Middle frontal gyrus (tissue), 1 donor: ENCODE results near the gene DCDC2B.
A peak's percentile ranks its signal among the peaks of the same experiment; 100 is the strongest.

Experiments used
- DNase-seq: peaks from one replicate; pipeline ENCODE4 v3.0.0-alpha.2; 2015; ENCODE audit warnings: low spot score; ENCODE audit errors: extremely low spot score

Gene DCDC2B

DNA sequence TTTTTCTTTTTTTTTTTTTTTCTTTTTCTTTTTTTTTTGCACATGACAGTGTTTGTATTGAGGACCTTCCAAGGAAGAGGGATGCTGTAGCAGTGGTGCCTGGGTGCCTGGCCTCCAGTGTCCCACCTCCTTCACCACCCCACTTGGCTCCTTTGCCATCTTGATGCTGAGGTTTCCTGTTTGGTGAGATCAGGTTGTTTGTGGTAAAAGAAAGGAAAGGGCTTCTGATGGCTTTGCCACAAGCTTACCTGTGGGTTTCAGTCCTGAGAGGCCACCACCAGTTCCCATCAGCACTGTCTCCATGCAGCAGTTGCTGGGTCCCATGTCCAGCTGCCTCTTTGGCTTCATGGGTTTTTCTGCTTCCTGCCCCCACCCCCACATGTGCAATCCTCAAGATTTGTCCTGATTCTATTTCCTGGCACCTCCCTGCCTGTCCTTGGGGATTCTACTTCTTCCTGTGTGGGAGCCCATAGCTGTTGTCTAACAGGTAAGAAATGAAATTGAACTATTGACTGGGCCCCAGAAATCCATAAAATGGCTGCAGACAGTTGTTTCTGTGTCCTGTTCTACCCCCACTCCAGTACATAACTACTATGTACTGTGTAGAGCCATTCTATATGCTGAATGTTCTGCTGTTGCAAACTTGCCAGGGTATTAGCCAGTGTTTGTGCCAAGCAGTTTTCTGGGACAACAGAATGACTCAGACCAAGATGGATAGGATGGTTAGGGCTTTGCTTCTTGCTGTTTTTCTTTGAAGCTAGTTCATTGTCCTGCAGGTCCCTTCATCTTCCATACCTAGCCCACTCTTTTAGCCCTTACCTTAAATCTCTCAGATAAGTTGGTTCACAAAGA, 12.7 kb upstream of the DCDC2B start:
- DNase-seq = no peak

DNA sequence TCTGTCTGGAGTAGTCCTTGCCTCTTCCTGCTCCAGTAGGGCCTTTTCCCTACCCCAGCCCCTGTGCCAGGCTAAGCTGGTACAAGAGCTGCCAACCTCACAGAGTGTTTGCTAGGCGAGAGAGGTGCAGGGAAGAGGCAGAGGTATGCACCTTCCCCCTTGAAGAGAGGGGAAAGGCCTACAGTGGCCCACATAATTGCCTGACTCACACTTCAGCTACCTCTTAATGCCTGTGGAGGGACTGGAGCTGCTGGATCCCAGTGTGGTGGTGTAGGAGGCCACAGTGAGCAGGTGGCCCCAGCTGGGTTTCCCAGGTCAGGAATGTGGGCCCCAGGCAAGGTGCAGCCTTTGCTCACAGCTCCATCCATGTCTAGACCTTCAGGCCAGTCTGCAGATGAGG, 11.8 kb upstream of the DCDC2B start:
- DNase-seq = no peak

GRCh38 chr1:32197837-32198236, 11.1 kb upstream of the DCDC2B start:
- DNase-seq = no peak

DNA sequence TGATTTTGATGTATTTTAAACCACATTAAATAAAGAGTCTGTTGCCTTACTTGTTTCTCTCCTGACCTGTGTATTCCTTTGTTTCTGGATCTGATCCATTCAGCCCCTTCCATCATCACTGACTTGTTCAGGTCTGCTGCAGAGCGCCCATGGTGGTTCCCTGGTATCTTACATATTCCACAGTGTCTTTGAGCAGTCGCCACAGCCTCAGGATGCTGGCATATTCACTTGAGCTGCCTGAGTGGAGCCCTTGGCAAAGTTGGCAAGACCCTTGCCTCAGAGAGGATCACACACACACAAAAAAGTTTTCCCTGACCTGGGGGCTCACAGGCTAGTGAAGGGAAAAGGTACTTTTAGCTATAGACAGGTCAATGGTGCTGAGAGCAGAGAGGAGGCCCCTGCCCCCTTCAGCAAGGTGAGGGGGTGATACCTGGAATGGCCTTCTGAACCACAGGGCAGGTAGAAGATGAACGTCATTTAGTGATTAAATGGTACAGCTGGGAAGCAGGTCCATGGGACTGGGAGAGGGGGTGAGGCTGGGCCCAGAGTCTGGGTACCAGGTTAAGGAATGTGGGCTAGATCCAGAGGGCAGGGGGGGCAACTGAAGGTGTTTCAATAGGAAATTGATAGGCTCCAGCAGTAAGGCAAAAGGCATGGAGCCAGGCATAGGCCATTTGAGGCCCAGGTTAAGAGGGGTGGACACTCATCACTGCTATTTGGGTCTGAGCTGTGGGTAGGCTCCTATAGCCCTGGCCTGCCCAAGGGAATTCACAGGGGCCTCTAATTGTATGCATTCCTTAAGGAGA, 10.4 kb upstream of the DCDC2B start:
- DNase-seq = no peak

- no peak for DNase-seq
Measured at GRCh38 chr1:32199043-32199716, 9.7 kb upstream of the DCDC2B start.

GRCh38 chr1:32199717-32200072, 9.2 kb upstream of the DCDC2B start:
- DNase-seq = no peak

GRCh38 chr1:32200226-32201010, 8.5 kb upstream of the DCDC2B start, which contains the start of gene CCDC28B:
Gene CCDC28B, plus strand, starts transcription at chr1:32200595. Its CDS starts 1,341 bp downstream, at chr1:32201936.
- no peak for DNase-seq

DNA sequence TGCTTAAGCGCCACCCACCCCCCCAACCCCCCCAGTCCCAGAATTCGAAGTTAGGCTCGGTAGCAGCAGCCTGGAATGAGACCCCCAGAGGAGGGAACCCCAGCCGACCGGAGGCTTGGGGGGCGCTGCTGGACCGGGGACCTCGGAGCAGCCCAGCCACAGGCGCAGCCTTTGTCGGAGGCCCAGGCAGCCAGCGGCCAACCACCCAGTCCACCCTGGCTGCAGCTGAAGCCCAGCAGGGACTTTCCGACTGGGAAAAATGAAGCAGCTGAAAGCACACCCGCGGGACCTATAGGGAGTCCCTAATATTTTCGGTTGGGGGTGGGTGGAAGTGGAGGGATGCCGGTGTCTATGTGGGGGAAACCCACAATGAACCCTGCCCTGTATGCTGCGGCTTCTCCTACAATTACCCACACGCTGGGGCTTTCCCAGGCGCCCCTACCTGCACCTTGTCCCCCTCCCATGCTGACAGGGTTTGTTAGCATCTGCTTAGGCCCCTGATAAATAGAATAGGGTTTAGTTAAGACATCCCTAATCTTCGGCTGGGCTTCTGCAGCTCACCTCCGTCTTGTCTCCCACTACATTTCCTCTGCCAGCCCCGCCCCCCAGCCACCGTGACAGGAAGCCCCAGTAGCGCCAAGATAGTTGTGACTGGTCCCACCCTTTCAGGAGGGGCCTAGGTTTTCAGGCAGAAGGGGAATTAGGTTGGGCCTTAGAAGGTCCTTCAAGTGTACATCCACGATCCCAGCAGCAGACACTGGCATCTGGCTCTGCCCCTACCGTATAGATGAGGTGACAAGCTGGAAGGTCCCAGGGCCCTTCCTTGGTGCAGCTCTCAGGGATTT, 7.7 kb upstream of the DCDC2B start:
- no peak for DNase-seq

DNA sequence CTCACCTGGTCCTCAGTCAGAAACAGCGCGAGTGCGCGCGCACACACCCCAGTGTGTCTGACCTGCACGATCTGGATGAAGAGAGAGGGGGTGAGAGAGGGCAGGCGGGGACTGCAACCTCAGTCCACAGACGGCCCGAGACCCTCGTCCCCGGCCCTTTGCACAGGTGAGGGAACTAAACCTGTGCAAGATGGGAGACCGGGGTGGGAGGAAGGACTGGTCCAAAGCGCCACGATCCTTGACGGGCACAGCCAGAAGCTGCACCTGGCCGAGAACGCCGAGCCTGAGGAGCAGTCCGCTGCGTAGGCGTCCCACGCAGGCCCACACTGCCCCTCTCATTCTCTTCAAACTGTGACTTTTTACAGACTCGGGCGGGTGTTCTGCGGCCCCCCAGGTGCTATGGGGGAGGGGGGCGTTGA, 3.9 kb upstream of the DCDC2B start:
- no peak for DNase-seq

- peak; percentile 81 for DNase-seq
Measured at GRCh38 chr1:32205401-32206370, 3.2 kb upstream of the DCDC2B start, which contains the start of gene IQCC. Gene IQCC, plus strand, starts transcription at chr1:32205671. Its CDS starts 11 bp downstream, at chr1:32205682.

- no peak for DNase-seq
Measured at GRCh38 chr1:32208469-32208868, 420 bp upstream of the DCDC2B start.

DNA sequence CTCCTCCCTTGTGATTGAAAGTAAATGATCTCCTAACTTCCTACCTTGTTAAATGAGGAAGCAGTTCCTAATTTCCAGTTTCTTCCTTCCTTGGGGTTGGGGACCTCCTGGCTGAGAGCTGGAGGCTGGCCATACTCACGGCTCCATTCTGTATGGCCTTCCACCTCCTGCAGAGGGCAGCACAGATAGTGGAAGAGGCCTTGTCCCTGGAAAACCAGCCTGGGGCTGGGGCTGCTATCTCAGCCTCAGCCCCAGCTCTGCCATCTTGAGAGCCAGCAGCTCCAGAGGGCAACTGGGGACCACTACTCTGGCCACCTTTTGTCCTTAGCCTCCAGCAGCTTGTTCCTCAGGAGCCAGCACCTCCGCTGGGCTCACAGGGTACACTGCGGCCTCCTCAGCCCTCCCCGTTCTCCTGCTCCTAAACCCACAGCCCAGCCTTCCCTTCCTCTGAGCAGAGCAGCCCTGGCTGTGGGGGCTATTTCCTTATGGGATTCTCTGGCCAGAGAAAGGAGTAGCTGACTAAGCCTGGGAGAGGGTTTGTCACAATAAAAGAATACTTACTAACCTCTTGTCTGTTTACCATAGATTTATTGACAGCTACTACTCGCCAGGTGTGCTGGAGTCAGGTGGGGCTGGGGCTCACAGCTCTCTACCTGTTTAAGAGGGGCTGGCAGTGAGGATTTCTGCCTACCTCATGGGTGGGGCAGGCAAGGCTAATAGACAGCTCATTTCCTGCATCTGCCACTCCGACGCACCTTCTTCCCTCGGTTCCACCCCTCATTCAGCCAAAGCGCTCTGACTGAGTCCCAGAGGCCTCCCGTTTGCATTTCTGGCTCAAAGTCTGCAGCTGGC, 7.0 kb downstream of the DCDC2B start:
- no peak for DNase-seq

GRCh38 chr1:32216566-32216965, 7.7 kb downstream of the DCDC2B start:
- DNase-seq = no peak

DNA sequence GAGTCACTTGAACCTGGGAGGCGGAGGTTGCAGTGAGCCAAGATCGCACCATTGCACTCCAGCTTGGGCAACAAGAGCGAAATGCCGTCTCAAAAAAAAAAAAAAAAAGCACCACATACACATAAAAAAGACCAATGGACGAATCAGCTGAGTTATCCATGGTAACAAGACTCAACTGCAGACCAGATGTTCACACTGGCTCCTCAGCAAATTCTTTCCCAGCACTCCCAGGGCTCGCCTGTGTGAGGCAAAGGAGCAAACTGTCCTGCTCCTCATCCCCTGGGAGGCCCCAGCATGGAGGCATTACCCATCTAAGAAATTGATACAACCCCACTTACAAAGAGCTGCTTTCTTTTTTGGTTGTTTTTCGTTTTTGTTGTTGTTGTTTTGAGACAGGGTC, 10.1 kb downstream of the DCDC2B start:
- DNase-seq = no peak

DNA sequence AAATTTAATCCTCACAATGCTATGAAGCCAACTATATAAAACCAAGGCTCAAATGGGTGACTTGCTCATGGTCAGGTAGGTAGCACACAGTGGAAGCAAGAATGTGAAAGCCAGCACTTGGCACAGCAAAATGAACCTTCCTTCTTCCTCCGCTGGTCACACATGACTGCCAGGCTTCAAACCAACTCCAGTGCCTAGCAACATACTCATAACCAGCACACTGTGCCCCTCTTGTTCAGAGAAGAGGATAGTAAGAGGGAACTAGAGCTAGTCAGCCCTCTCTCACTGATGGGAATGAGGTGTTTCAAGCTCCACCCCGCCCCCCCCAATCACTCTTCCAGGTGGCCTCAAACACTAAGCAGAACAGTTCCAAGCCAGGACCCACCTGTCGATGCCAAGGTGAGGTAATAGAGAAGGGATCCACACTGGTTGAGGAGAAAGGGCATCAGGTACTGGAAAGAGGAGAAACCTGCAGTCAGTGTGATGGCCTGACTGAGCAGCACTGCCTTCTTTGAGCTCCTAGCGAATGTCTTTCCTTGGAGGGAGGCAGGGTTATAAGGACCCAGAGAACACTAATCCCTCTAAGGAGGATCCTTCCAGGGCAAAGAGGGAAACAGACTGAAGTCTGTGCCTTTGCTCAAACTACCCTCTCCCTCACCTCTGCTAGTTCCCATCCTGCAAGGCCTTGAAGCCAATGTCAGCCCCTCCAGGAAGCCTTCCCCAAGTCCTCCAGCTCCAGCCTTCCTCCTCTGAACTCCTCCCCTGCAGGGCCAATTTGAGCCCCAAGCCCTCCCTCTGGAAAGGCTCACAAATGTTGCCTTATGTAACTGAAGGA, 12.1 kb downstream of the DCDC2B start:
- DNase-seq = no peak

- DNase-seq = no peak
Measured at GRCh38 chr1:32221581-32221979, 12.7 kb downstream of the DCDC2B start.
